A549 (cell line): ENCODE measurements around the gene IGFALS.

ENCODE experiments used
- CEBPB ChIP-seq, 2 experiments: fragments of >200 bp in 1 of 2; sonication (Bioruptor Twin) in 1 of 2; formaldehyde crosslinking in 1 of 2; IDR thresholded peaks; 2 replicates each; pipeline ENCODE4 v1.6.1; 2012 to 2016
- CHD4 ChIP-seq: fragments of 200-600 bp; sonication (generic); IDR thresholded peaks from 2 replicates; pipeline ENCODE4 v1.6.1; 2016; ENCODE audit warnings: antibody characterized with exemption, mild to moderate bottlenecking, borderline replicate concordance
- CTCF ChIP-seq: fragments of >200 bp; sonication (Bioruptor Twin); formaldehyde crosslinking; IDR thresholded peaks from 3 replicates; pipeline ENCODE4 v1.5.1; 2016
- KDM5A ChIP-seq: fragments of 200-600 bp; sonication (generic); IDR thresholded peaks from 2 replicates; pipeline ENCODE4 v1.6.1; 2016; ENCODE audit warnings: antibody characterized with exemption, mild to moderate bottlenecking
- PHF8 ChIP-seq: fragments of 200-600 bp; sonication (generic); IDR thresholded peaks from 2 replicates; pipeline ENCODE4 v1.6.1; 2016; ENCODE audit warnings: low read depth, mild to moderate bottlenecking, antibody characterized with exemption, moderate library complexity, borderline replicate concordance
- POLR2A ChIP-seq: IDR thresholded peaks from 2 replicates; pipeline ENCODE4 v1.6.1; 2012; ENCODE audit warnings: mild to moderate bottlenecking, low read length
- RNF2 ChIP-seq: fragments of 200-600 bp; sonication (generic); IDR thresholded peaks from 2 replicates; pipeline ENCODE4 v1.6.1; 2016; ENCODE audit warnings: low read depth, mild to moderate bottlenecking, antibody characterized with exemption, moderate library complexity, borderline replicate concordance

GRCh38 chr16:1788095-1788707 lies 5.3 kb downstream of the IGFALS start:
- TF ChIP-seq PHF8 (no peak), KDM5A (no peak), RNF2 (no peak), CTCF (no peak), CEBPB (IDR thresholded peaks at IDR 0.05) (no peak), POLR2A (no peak), CHD4 (no peak)
